Colonic mucosa (tissue), 4 donors: ENCODE results near the gene NRG3. TPM values are rescaled to one million over a fixed set of nuclear protein-coding genes. Genes with fewer than 3 reads are reported as not detected.

Source experiments
- DNase-seq: peaks from one replicate; pipeline ENCODE4 v3.0.0-alpha.2; 2020
- H3K27ac ChIP-seq: fragments of 200-600 bp; one replicate; pipeline ENCODE4 v1.8.0; 2021
- H3K27me3 ChIP-seq: fragments of 200-600 bp; one replicate; pipeline ENCODE4 v1.8.0; 2021
- H3K36me3 ChIP-seq: fragments of 200-600 bp; one replicate; pipeline ENCODE4 v1.8.0; 2021
- H3K4me1 ChIP-seq: fragments of 200-600 bp; one replicate; pipeline ENCODE4 v1.8.0; 2021; ENCODE audit warnings: mild to moderate bottlenecking
- H3K4me3 ChIP-seq: fragments of 200-600 bp; one replicate; pipeline ENCODE4 v1.8.0; 2021
- H3K9ac ChIP-seq, 2 donors: one replicate each; pipeline ENCODE4 v1.7.0; 2013; ENCODE audit warnings: control low read depth in 2 of 2, low read depth in 2 of 2, low read length in 2 of 2
- H3K9me3 ChIP-seq: fragments of 200-600 bp; one replicate; pipeline ENCODE4 v1.8.0; 2021
- CTCF ChIP-seq: fragments of 200-600 bp; IDR thresholded peaks from one replicate; pipeline ENCODE4 v1.8.0; 2022; ENCODE audit warnings: antibody characterized with exemption, mild to moderate bottlenecking
- intact Hi-C: fragments of 100-400 bp; cut with DNase I; formaldehyde crosslinking; loops from one replicate; pipeline ENCODE4 v1.14.1; 2022
- total RNA-seq, 2 donors: library from RNA; stranded (reverse); fragmentation: NEBNext Ultra II Directional in 1 of 2; extraction: Animal tissue kit (Norgen Biotek cat#: 25700) in 1 of 2; gene quantifications; one replicate each; pipeline ENCODE4 v1.2.1, GENCODE V29; 2021
- donor health status: healthy.
- donor health status: DM: no; HTN: no; CAD: no.
- donor health status: DM: no; HTN: no; CAD: no.

The NRG3 gene
- total RNA-seq, 2 donors from 2014 or later: 0.24 TPM; not detected in 1

- H3K4me3 ChIP-seq: no peak overlapping the region
- H3K27me3 ChIP-seq: no peaks in the 10 kb centered on the region
- H3K27ac ChIP-seq: no peak overlapping the region
- no peak for TF ChIP-seq CTCF
- no peak for DNase-seq
- H3K9ac ChIP-seq: no peak overlapping the region
- no peaks in the 10 kb centered on the region for H3K36me3 ChIP-seq
- intact Hi-C loops: no loop called here
- no peaks in the 10 kb centered on the region for H3K9me3 ChIP-seq
- H3K4me1 ChIP-seq: no peaks in the 10 kb centered on the region
Measured at GRCh38 chr10:82294874-82295378, 419.9 kb downstream of the NRG3 start.

- H3K9me3 ChIP-seq: no peaks in the 10 kb centered on the region
- intact Hi-C loops: no loop called here
- H3K4me1 ChIP-seq: no peaks in the 10 kb centered on the region
- TF ChIP-seq CTCF: no peak
- H3K36me3 ChIP-seq: no peaks in the 10 kb centered on the region
- no peaks in the 10 kb centered on the region for H3K27me3 ChIP-seq
- DNase-seq: no peak
- H3K4me3 ChIP-seq: no peak overlapping the region
- H3K27ac ChIP-seq: no peak overlapping the region
- no peak overlapping the region for H3K9ac ChIP-seq
Measured at GRCh38 chr10:82308641-82309040, 433.6 kb downstream of the NRG3 start.

- Histone ChIP-seq H3K9ac (no peak overlapping the region), H3K27me3 (no peaks in the 10 kb centered on the region), H3K4me3 (no peak overlapping the region), H3K9me3 (no peaks in the 10 kb centered on the region), H3K4me1 (no peaks in the 10 kb centered on the region), H3K27ac (no peak overlapping the region), H3K36me3 (no peaks in the 10 kb centered on the region)
- no peak for DNase-seq
- no peak for TF ChIP-seq CTCF
- intact Hi-C loops: no loop called here
Measured at GRCh38 chr10:82310839-82311238, 435.8 kb downstream of the NRG3 start.

- no peaks in the 10 kb centered on the region for H3K36me3 ChIP-seq
- no peaks in the 10 kb centered on the region for H3K9me3 ChIP-seq
- H3K4me1 ChIP-seq: no peaks in the 10 kb centered on the region
- no peaks in the 10 kb centered on the region for H3K27me3 ChIP-seq
- intact Hi-C loops: no loop called here
- H3K27ac ChIP-seq: no peak overlapping the region
- no peak for DNase-seq
- H3K4me3 ChIP-seq: no peak overlapping the region
- TF ChIP-seq CTCF: no peak
- no peak overlapping the region for H3K9ac ChIP-seq
Measured at GRCh38 chr10:82313401-82313800, 438.4 kb downstream of the NRG3 start.

GRCh38 chr10:82318534-82318933 is 443.5 kb downstream of the NRG3 start:
- TF ChIP-seq CTCF: no peak
- H3K36me3 ChIP-seq: no peaks in the 10 kb centered on the region
- intact Hi-C loops: no loop called here
- DNase-seq: no peak
- H3K9ac ChIP-seq: no peak overlapping the region
- no peak overlapping the region for H3K4me3 ChIP-seq
- H3K4me1 ChIP-seq: no peaks in the 10 kb centered on the region
- H3K27ac ChIP-seq: no peak overlapping the region
- no peaks in the 10 kb centered on the region for H3K27me3 ChIP-seq
- no peaks in the 10 kb centered on the region for H3K9me3 ChIP-seq
